Measurements from ENCODE around the gene NEK4. TPM values are rescaled to one million over a fixed set of nuclear protein-coding genes. Genes with fewer than 3 reads are reported as not detected.

Gene NEK4
- total and polyA plus RNA-seq, 2 of the 13 experiments (the other 11 are each of a cell fraction or from before 2014, with no cell fraction given): 16.5 to 38.0 TPM

DNA sequence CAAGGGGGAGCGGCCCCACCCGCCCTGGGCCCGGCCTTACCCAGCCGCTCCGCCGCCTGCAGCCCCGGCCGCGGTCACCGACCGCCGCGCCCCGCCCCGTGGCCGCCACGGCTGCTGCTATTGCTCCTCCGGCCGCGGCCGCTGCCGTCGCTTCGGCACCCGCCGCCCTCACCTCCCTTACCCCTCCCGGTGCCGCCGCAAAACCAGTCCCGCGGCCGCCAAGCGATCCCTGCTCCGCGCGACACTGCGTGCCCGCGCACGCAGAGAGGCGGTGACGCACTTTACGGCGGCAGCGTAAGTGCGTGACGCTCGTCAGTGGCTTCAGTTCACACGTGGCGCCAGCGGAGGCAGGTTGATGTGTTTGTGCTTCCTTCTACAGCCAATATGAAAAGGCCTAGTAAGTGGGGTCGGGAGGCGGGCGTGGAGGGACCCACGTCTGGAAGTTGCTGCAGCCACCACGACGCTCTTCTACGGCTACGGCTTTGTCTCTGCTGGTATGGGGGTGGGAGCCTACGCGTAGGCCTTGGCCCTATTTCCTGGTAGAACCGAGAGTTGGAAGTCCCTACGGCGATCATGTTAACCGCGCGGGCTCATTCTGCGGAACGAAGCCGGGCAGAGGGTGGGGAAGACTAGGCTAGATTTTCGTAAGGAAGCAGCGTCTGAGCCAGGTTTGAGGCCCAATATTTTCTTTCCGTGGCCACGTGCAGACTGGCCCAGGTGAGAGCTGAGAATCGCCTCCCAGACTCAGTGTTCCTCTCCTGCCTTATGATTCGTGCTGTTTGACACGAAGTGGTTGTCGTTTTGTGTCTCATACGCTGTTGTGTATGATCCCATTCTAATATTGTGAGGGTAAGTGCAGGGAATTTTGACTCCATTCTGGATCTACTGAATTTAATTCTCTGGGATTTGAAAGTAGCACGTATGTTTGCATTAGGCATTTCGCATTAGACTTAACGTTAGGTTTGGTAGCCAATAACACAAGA is 84.7 kb downstream of the NEK4 start, which contains the start of the genes GNL3 and PBRM1 (continued):
- TF ChIP-seq, protein P1, sequence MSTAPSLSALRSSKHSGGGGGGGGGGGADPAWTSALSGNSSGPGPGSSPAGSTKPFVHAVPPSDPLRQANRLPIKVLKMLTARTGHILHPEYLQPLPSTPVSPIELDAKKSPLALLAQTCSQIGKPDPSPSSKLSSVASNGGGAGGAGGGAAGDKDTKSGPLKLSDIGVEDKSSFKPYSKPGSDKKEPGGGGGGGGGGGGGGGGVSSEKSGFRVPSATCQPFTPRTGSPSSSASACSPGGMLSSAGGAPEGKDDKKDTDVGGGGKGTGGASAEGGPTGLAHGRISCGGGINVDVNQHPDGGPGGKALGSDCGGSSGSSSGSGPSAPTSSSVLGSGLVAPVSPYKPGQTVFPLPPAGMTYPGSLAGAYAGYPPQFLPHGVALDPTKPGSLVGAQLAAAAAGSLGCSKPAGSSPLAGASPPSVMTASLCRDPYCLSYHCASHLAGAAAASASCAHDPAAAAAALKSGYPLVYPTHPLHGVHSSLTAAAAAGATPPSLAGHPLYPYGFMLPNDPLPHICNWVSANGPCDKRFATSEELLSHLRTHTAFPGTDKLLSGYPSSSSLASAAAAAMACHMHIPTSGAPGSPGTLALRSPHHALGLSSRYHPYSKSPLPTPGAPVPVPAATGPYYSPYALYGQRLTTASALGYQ (CRISPR knock-in tag; IDR thresholded peaks at IDR 0.05): 0 out of 2 replicates have a peak, but pooled peaks have one; percentile 63
- TF ChIP-seq NR2F1 (CRISPR knock-in tag; IDR thresholded peaks at IDR 0.05): no peak
- peak; percentile 70 for TF ChIP-seq ZNF230 (CRISPR knock-in tag; IDR thresholded peaks at IDR 0.05)
- TF ChIP-seq, protein P2, sequence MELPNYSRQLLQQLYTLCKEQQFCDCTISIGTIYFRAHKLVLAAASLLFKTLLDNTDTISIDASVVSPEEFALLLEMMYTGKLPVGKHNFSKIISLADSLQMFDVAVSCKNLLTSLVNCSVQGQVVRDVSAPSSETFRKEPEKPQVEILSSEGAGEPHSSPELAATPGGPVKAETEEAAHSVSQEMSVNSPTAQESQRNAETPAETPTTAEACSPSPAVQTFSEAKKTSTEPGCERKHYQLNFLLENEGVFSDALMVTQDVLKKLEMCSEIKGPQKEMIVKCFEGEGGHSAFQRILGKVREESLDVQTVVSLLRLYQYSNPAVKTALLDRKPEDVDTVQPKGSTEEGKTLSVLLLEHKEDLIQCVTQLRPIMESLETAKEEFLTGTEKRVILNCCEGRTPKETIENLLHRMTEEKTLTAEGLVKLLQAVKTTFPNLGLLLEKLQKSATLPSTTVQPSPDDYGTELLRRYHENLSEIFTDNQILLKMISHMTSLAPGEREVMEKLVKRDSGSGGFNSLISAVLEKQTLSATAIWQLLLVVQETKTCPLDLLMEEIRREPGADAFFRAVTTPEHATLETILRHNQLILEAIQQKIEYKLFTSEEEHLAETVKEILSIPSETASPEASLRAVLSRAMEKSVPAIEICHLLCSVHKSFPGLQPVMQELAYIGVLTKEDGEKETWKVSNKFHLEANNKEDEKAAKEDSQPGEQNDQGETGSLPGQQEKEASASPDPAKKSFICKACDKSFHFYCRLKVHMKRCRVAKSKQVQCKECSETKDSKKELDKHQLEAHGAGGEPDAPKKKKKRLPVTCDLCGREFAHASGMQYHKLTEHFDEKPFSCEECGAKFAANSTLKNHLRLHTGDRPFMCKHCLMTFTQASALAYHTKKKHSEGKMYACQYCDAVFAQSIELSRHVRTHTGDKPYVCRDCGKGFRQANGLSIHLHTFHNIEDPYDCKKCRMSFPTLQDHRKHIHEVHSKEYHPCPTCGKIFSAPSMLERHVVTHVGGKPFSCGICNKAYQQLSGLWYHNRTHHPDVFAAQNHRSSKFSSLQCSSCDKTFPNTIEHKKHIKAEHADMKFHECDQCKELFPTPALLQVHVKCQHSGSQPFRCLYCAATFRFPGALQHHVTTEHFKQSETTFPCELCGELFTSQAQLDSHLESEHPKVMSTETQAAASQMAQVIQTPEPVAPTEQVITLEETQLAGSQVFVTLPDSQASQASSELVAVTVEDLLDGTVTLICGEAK (IDR thresholded peaks at IDR 0.05): no peak
- TF ChIP-seq, protein P2 (CRISPR knock-in tag; IDR thresholded peaks at IDR 0.05): peak; percentile 85
- TF ChIP-seq, protein P3, sequence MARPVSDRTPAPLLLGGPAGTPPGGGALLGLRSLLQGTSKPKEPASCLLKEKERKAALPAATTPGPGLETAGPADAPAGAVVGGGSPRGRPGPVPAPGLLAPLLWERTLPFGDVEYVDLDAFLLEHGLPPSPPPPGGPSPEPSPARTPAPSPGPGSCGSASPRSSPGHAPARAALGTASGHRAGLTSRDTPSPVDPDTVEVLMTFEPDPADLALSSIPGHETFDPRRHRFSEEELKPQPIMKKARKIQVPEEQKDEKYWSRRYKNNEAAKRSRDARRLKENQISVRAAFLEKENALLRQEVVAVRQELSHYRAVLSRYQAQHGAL (CRISPR knock-in tag; IDR thresholded peaks at IDR 0.05; ENCODE audit: not compliant biosample characterization): peak; percentile 55
- peak; percentile 96 for TF ChIP-seq YEATS2 (CRISPR knock-in tag; IDR thresholded peaks at IDR 0.05; ENCODE audit: borderline replicate concordance)
- peak; percentile 87; the same call in 1 of the 2 replicates for TF ChIP-seq ZNF782 (CRISPR knock-in tag; IDR thresholded peaks at IDR 0.05; ENCODE audit: borderline replicate concordance)
- peak; percentile 67; the same call in 1 of the 2 replicates for TF ChIP-seq BRCA1 (CRISPR knock-in tag; IDR thresholded peaks at IDR 0.05)
- TF ChIP-seq XBP1 (CRISPR knock-in tag; IDR thresholded peaks at IDR 0.05): peak; percentile 82; the same call in 1 of the 2 replicates
- peak; percentile 89 for TF ChIP-seq KLF15 (CRISPR knock-in tag; IDR thresholded peaks at IDR 0.05; ENCODE audit: borderline replicate concordance)
- TF ChIP-seq TSC22D2 (CRISPR knock-in tag; IDR thresholded peaks at IDR 0.05; ENCODE audit: borderline replicate concordance): 0 out of 2 replicates have a peak, but pooled peaks have one; percentile 77
- TF ChIP-seq KDM4B (CRISPR knock-in tag; IDR thresholded peaks at IDR 0.05): 0 out of 2 replicates have a peak, but pooled peaks have one; percentile 85
- TF ChIP-seq NFIC (IDR thresholded peaks at IDR 0.05; ENCODE audit: low read length): peak; percentile 40; the same call in 1 of the 2 replicates
- peak; percentile 50; the same call in 1 of the 2 replicates for TF ChIP-seq WIZ (CRISPR knock-in tag; IDR thresholded peaks at IDR 0.05)
- TF ChIP-seq DNMT3B (CRISPR knock-in tag; conservative IDR thresholded peaks at IDR 0.05): no peak; the same call in 1 of the 2 replicates

Data from HepG2 (cell line).